Sigmoid colon (tissue), 7 donors: ENCODE data around the gene UBTD1. TPM values are rescaled to one million over a fixed set of nuclear protein-coding genes. Genes with fewer than 3 reads are reported as not detected.

ENCODE experiments used
- DNase-seq: peaks from one replicate; pipeline ENCODE4 v3.0.0-alpha.2; 2019
- H3K27ac ChIP-seq, 4 donors: fragments of 200-600 bp; sonication (generic); one replicate each; pipeline ENCODE4 v1.5.1; 2016 to 2019; ENCODE audit warnings: mild to moderate bottlenecking in 1 of 4
- H3K27me3 ChIP-seq, 3 donors: fragments of 200-600 bp; sonication (generic); one replicate each; pipeline ENCODE4 v1.5.1; 2019; ENCODE audit warnings: mild to moderate bottlenecking in 1 of 3
- H3K36me3 ChIP-seq, 4 donors: fragments of 200-600 bp; sonication (generic); one replicate each; pipeline ENCODE4 v1.5.1; 2016 to 2019
- H3K4me1 ChIP-seq, 4 donors: fragments of 200-600 bp; sonication (generic); one replicate each; pipeline ENCODE4 v1.5.1; 2017 to 2019
- H3K4me3 ChIP-seq, 4 donors: fragments of 200-600 bp; sonication (generic); one replicate each; pipeline ENCODE4 v1.5.1; 2017 to 2019; ENCODE audit warnings: mild to moderate bottlenecking in 2 of 4, moderate library complexity in 1 of 4
- H3K9me3 ChIP-seq, 4 donors: fragments of 200-600 bp in 3 of 4; sonication (generic) in 3 of 4; one replicate each; pipeline versions ENCODE4 v1.5.1 to v1.6.1; 2013 to 2019
- EP300 ChIP-seq, 4 donors: sonication (generic); formaldehyde crosslinking; IDR thresholded peaks; one replicate each; pipeline ENCODE4 v1.6.1; 2017; ENCODE audit warnings: antibody characterized with exemption in 4 of 4
- POLR2A ChIP-seq, 2 donors: fragments of 450-650 bp; IDR thresholded peaks; one replicate each; pipeline ENCODE4 v1.6.1; 2016; ENCODE audit warnings: antibody characterized with exemption in 2 of 2, mild to moderate bottlenecking in 2 of 2, moderate library complexity in 2 of 2
- POLR2AphosphoS5 ChIP-seq, 4 donors: sonication (generic); formaldehyde crosslinking; IDR thresholded peaks; one replicate each; pipeline ENCODE4 v1.6.1; 2017; ENCODE audit warnings: antibody characterized with exemption in 4 of 4
- WGBS, 2 donors: extraction: QIAGEN DNeasy Blood & Tissue Kit; methylation state at CpG; one replicate each; pipeline ENCODE4 v1.1.7; 2013; 5-methylcytosine and 5-hydroxymethylcytosine counted together
- intact Hi-C: fragments of 100-400 bp; cut with DNase I; formaldehyde crosslinking; loops from one replicate; pipeline ENCODE4 v1.15.1; 2023
- polyA plus RNA-seq, 3 donors: library from polyadenylated mRNA; stranded (reverse); fragments of 200-250 nt; gene quantifications; one replicate each; pipeline ENCODE4 v1.2.3, GENCODE V29; 2013
- total RNA-seq, 4 donors: library from RNA; depleted of rRNA; stranded (reverse); fragments of >200 nt; gene quantifications; one replicate each; pipeline ENCODE4 v1.1.0, GENCODE V29; 2016
- TF ChIP-seq, protein P1 (sequence below), 4 experiments: fragments of 450-650 bp in 3 of 4; fragments of 200-600 bp in 1 of 4; IDR thresholded peaks; one replicate each; pipeline ENCODE4 v1.5.1; 2016 to 2019; ENCODE audit warnings: antibody characterized with exemption in 4 of 4, mild to moderate bottlenecking in 3 of 4, moderate library complexity in 2 of 4
- donor health status: healthy with polysubstance abuse.
- donor health status: Bipolar disorder and iron deficiency.
- donor health status: healthy.

The UBTD1 gene
- total and polyA plus RNA-seq, 7 donors: 2.3 to 7.9 (median 5.9) TPM

GRCh38 chr10:97533888-97534287 is 35.2 kb downstream of the UBTD1 start:
- H3K36me3 ChIP-seq: no peaks in the 10 kb centered on the region
- WGBS, 2 donors: 83 to 88% methylated on average over 6 of the region's 6 CpGs
- no peak overlapping the region for H3K27ac ChIP-seq
- no peak for DNase-seq
- TF ChIP-seq EP300 (IDR thresholded peaks at IDR 0.05) (no peak), POLR2AphosphoS5 (IDR thresholded peaks at IDR 0.05) (no peak), POLR2A (IDR thresholded peaks at IDR 0.05) (no peak)
- TF ChIP-seq, protein P1, sequence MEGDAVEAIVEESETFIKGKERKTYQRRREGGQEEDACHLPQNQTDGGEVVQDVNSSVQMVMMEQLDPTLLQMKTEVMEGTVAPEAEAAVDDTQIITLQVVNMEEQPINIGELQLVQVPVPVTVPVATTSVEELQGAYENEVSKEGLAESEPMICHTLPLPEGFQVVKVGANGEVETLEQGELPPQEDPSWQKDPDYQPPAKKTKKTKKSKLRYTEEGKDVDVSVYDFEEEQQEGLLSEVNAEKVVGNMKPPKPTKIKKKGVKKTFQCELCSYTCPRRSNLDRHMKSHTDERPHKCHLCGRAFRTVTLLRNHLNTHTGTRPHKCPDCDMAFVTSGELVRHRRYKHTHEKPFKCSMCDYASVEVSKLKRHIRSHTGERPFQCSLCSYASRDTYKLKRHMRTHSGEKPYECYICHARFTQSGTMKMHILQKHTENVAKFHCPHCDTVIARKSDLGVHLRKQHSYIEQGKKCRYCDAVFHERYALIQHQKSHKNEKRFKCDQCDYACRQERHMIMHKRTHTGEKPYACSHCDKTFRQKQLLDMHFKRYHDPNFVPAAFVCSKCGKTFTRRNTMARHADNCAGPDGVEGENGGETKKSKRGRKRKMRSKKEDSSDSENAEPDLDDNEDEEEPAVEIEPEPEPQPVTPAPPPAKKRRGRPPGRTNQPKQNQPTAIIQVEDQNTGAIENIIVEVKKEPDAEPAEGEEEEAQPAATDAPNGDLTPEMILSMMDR (IDR thresholded peaks at IDR 0.05): no peak
- no peaks in the 10 kb centered on the region for H3K27me3 ChIP-seq
- intact Hi-C loops: no loop called here
- no peaks in the 10 kb centered on the region for H3K4me1 ChIP-seq
- no peaks in the 10 kb centered on the region for H3K9me3 ChIP-seq
- H3K4me3 ChIP-seq: no peak overlapping the region

DNA sequence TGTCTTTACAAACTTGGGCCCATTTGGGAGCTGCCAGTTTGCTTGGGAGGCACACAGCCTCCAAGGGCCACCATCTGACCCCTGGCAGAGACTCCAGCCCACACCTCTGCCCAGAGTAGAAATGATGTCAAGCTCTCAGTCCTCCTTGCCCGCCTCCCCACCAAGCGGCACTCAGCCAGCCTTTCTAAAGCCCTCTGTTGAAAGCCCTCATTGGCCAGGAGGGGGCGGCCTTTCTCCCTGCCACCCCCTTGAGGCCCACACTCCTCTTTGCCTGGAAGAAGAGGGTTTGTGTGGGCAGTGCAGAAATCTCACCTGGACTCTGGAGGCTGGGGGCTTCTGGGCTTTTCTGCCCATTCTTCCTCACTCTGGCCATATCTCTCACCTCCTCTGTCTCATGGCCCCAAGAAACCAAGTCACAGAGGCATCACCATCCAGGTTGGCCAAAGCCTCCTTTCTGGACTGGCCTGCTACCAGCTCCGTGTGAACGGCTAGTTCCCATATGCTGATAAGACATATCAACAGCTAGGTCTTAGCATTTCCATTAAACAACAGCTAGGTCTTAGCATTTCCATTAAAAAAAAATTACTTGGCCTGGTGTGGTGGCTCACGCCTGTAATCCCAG is 36.1 kb downstream of the UBTD1 start:
- 81 to 87% methylated on average over 6 of the region's 6 CpGs for WGBS, 2 donors
- DNase-seq: no peak
- H3K27ac ChIP-seq: no peak overlapping the region
- intact Hi-C loops: no loop called here
- H3K36me3 ChIP-seq: no peaks in the 10 kb centered on the region
- TF ChIP-seq EP300 (IDR thresholded peaks at IDR 0.05) (no peak), POLR2AphosphoS5 (IDR thresholded peaks at IDR 0.05) (no peak), POLR2A (IDR thresholded peaks at IDR 0.05) (no peak)
- TF ChIP-seq, protein P1 (IDR thresholded peaks at IDR 0.05): peak in 1 of 4 experiments; percentile 12
- no peak overlapping the region for H3K4me3 ChIP-seq
- peaks cover 0 to 4% (median 0%) of the 10 kb centered on the region in 4 donors for H3K4me1 ChIP-seq
- no peaks in the 10 kb centered on the region for H3K9me3 ChIP-seq
- H3K27me3 ChIP-seq: no peaks in the 10 kb centered on the region

- intact Hi-C loops: no loop called here
- TF ChIP-seq POLR2A (IDR thresholded peaks at IDR 0.05) (no peak), POLR2AphosphoS5 (IDR thresholded peaks at IDR 0.05) (no peak), EP300 (IDR thresholded peaks at IDR 0.05) (no peak)
- TF ChIP-seq, protein P1 (IDR thresholded peaks at IDR 0.05): no peak
- no peak for DNase-seq
Observed at GRCh38 chr10:97537186-97537869, 38.6 kb downstream of the UBTD1 start.

DNA sequence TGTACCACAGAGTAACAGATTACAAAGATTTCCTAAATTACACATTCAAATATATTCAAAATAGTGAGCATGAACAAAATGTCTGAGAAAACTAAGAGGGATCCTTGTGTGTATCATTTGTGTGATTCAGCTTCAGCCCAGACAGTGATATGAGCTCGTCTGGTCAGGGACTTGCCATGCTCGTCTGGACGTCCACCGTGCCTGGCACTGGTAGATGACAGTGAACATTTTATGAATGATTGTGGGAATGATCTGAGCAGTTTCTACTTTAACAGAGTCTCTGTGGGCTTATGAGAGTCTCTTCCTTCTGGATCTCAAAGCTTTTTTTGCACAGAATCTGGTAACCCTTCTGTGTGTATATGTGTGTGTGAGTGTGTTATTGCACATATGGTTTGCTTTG is 39.7 kb downstream of the UBTD1 start:
- no peaks in the 10 kb centered on the region for H3K27me3 ChIP-seq
- DNase-seq: no peak

More at GRCh38 chr10:97537186-97537869, 38.6 kb downstream of the UBTD1 start:
- H3K9me3 ChIP-seq: no peaks in the 10 kb centered on the region
- peaks cover 0 to 14% (median 13%) of the 10 kb centered on the region in 4 donors for H3K4me1 ChIP-seq
- H3K27ac ChIP-seq: no peak overlapping the region
- H3K27me3 ChIP-seq: no peaks in the 10 kb centered on the region
- H3K36me3 ChIP-seq: no peaks in the 10 kb centered on the region
- H3K4me3 ChIP-seq: no peak overlapping the region
- 88 to 91% methylated on average over 5 of the region's 5 CpGs for WGBS, 2 donors

More for the DNA sequence above, 39.7 kb downstream of the UBTD1 start:
- peaks cover 0 to 25% (median 24%) of the 10 kb centered on the region in 4 donors for H3K4me1 ChIP-seq
- no peak overlapping the region for H3K4me3 ChIP-seq
- intact Hi-C loops: no loop called here
- TF ChIP-seq EP300 (IDR thresholded peaks at IDR 0.05) (no peak), POLR2AphosphoS5 (IDR thresholded peaks at IDR 0.05) (no peak), POLR2A (IDR thresholded peaks at IDR 0.05) (no peak)
- TF ChIP-seq, protein P1 (IDR thresholded peaks at IDR 0.05): no peak
- H3K9me3 ChIP-seq: no peaks in the 10 kb centered on the region
- 82 to 89% methylated on average over 4 of the region's 4 CpGs for WGBS, 2 donors
- peak overlapping the region in 1 of 4 donors; percentile 5 for H3K27ac ChIP-seq
- no peaks in the 10 kb centered on the region for H3K36me3 ChIP-seq
